GM12878 (cell line): Measurements from ENCODE around the gene RP2.

Experiments
- POLR2A ChIP-seq: IDR thresholded peaks from 2 replicates; pipeline ENCODE4 v1.6.1; 2011; ENCODE audit warnings: low read depth, mild to moderate bottlenecking, low read length
- POLR2AphosphoS2 ChIP-seq: IDR thresholded peaks from 2 replicates; pipeline ENCODE4 v1.6.1; 2011; ENCODE audit warnings: low read depth, mild to moderate bottlenecking, low read length, improper control_type of control experiment, moderate library complexity
- REST ChIP-seq: IDR thresholded peaks from 2 replicates; pipeline ENCODE4 v1.6.1; 2012; ENCODE audit warnings: mild to moderate bottlenecking, low read depth, low read length
- TF ChIP-seq, protein P1 (sequence below): IDR thresholded peaks from 2 replicates; pipeline ENCODE4 v1.6.1; 2012; ENCODE audit warnings: low read depth, low read length, improper control_type of control experiment
- TF ChIP-seq, protein P2 (sequence below): IDR thresholded peaks from 2 replicates; pipeline ENCODE4 v1.6.1; 2012; ENCODE audit warnings: low read depth, low read length, improper control_type of control experiment

GRCh38 chrX:46920235-46920634, 83.4 kb downstream of the RP2 start:
- TF ChIP-seq, protein P1, sequence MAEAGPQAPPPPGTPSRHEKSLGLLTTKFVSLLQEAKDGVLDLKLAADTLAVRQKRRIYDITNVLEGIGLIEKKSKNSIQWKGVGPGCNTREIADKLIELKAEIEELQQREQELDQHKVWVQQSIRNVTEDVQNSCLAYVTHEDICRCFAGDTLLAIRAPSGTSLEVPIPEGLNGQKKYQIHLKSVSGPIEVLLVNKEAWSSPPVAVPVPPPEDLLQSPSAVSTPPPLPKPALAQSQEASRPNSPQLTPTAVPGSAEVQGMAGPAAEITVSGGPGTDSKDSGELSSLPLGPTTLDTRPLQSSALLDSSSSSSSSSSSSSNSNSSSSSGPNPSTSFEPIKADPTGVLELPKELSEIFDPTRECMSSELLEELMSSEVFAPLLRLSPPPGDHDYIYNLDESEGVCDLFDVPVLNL: no peak
- TF ChIP-seq POLR2A (no peak), POLR2AphosphoS2 (no peak), REST (no peak)
- TF ChIP-seq, protein P2, sequence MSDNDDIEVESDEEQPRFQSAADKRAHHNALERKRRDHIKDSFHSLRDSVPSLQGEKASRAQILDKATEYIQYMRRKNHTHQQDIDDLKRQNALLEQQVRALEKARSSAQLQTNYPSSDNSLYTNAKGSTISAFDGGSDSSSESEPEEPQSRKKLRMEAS: no peak
